Chondrocyte (in vitro differentiated cells): ENCODE measurements around the gene EVI2A. TPM values are rescaled to one million over a fixed set of nuclear protein-coding genes. Genes with fewer than 3 reads are reported as not detected.
A peak's percentile ranks its signal among the peaks of the same experiment; 100 is the strongest.

ENCODE experiments used
- DNase-seq: peaks from one replicate; pipeline ENCODE4 v3.0.0; 2021; ENCODE audit warnings: mixed read lengths, low spot score
- H3K27ac Mint-ChIP-seq: one replicate; pipeline ENCODE4 v1.8.0; 2021; ENCODE audit warnings: mild to moderate bottlenecking, moderate library complexity, mixed read lengths; ENCODE audit not compliant: unreplicated experiment
- H3K27me3 Mint-ChIP-seq: 2 replicates; pipeline ENCODE4 v1.8.0; 2021; ENCODE audit warnings: low read depth, mixed read lengths
- H3K36me3 Mint-ChIP-seq: 2 replicates; pipeline ENCODE4 v1.8.0; 2021; ENCODE audit warnings: low read depth, mixed read lengths
- H3K4me1 Mint-ChIP-seq: 2 replicates; pipeline ENCODE4 v1.8.0; 2021; ENCODE audit warnings: low read depth, mild to moderate bottlenecking, mixed read lengths
- H3K4me3 Mint-ChIP-seq: one replicate; pipeline ENCODE4 v1.8.0; 2021; ENCODE audit warnings: mild to moderate bottlenecking, moderate library complexity, mixed read lengths; ENCODE audit not compliant: unreplicated experiment
- H3K9me3 Mint-ChIP-seq: 2 replicates; pipeline ENCODE4 v1.8.0; 2021; ENCODE audit warnings: low read depth, mixed read lengths
- total RNA-seq: library from RNA; stranded (reverse); gene quantifications from 3 replicates; pipeline ENCODE4 v1.2.1, GENCODE V29; 2021
- TF ChIP-seq, protein P1 (sequence below): fragments of 200-600 bp; sonication (generic); IDR thresholded peaks from 2 replicates; pipeline ENCODE4 v1.5.0; 2021; ENCODE audit warnings: antibody characterized with exemption, mild to moderate bottlenecking, moderate library complexity

EVI2A gene
- total RNA-seq, 1 donor from 2014 or later, result 0.22 TPM

GRCh38 chr17:31328160-31328535, 6.7 kb upstream of the EVI2A start:
- peak overlapping the region; percentile 88 for H3K27ac Mint-ChIP-seq
- peaks cover 23% of the 10 kb centered on the region for H3K4me1 Mint-ChIP-seq

DNA sequence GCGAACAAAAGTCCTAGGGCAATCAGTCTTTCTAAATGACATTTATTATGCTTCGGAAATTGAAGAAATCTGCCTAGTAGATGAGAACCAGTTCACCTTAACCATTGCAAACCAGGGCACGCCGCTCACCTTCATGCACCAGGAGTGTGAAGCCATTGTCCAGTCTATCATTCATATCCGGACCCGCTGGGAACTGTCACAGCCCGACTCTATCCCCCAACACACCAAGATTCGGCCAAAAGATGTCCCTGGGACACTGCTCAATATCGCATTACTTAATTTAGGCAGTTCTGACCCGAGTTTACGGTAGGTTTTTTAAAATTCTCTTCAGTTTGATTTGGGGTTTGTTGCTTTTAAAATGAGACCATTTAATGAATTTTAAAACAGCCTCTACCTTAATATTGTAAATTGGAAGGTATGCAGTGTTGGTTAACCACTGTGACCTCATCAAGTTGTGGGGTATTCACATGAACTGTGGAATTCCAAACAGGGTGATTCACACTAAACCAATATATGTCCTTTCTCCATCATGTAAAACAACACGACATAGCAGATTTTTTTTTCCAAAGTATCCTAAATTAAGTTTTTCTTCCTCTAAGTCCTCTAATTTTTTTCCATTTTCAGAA, 6.2 kb upstream of the EVI2A start:
- TF ChIP-seq, protein P1, sequence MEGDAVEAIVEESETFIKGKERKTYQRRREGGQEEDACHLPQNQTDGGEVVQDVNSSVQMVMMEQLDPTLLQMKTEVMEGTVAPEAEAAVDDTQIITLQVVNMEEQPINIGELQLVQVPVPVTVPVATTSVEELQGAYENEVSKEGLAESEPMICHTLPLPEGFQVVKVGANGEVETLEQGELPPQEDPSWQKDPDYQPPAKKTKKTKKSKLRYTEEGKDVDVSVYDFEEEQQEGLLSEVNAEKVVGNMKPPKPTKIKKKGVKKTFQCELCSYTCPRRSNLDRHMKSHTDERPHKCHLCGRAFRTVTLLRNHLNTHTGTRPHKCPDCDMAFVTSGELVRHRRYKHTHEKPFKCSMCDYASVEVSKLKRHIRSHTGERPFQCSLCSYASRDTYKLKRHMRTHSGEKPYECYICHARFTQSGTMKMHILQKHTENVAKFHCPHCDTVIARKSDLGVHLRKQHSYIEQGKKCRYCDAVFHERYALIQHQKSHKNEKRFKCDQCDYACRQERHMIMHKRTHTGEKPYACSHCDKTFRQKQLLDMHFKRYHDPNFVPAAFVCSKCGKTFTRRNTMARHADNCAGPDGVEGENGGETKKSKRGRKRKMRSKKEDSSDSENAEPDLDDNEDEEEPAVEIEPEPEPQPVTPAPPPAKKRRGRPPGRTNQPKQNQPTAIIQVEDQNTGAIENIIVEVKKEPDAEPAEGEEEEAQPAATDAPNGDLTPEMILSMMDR, result no peak
- H3K27ac Mint-ChIP-seq, result peak overlapping the region; percentile 88
- H3K36me3 Mint-ChIP-seq, result peaks cover 6% of the 10 kb centered on the region
- no peaks in the 10 kb centered on the region for H3K27me3 Mint-ChIP-seq
- H3K9me3 Mint-ChIP-seq, result no peaks in the 10 kb centered on the region
- peaks cover 23% of the 10 kb centered on the region for H3K4me1 Mint-ChIP-seq
- no peak for DNase-seq
- no peak overlapping the region for H3K4me3 Mint-ChIP-seq

More at GRCh38 chr17:31328160-31328535, 6.7 kb upstream of the EVI2A start:
- no peak for DNase-seq
- peaks cover 6% of the 10 kb centered on the region for H3K36me3 Mint-ChIP-seq
- no peak overlapping the region for H3K4me3 Mint-ChIP-seq
- no peaks in the 10 kb centered on the region for H3K27me3 Mint-ChIP-seq
- no peaks in the 10 kb centered on the region for H3K9me3 Mint-ChIP-seq
- TF ChIP-seq, protein P1, result no peak

DNA sequence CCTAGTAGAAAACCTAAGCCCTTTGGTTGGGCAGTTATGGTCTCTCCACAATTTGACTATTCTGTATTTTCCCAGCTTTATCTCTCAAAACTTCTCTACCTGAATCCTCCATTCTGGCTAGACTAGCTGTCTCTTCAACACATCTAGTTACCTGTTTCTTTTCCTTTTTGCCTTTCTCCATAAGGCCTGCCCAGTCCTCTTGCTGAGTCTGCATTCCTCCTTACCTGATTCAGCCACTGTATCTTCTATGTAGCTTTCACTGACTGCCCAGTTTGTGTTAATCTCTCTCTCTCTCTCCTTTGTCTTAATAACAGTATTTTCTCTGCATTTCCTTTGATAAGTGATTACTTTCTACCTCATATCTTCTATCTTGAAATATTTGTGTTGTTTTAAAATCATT, 2.1 kb upstream of the EVI2A start:
- Mint-ChIP-seq H3K36me3 (peaks cover 3% of the 10 kb centered on the region), H3K9me3 (no peaks in the 10 kb centered on the region), H3K4me3 (no peak overlapping the region), H3K4me1 (peaks cover 28% of the 10 kb centered on the region), H3K27ac (no peak overlapping the region), H3K27me3 (no peaks in the 10 kb centered on the region)
- no peak for DNase-seq
- TF ChIP-seq, protein P1, result no peak

DNA sequence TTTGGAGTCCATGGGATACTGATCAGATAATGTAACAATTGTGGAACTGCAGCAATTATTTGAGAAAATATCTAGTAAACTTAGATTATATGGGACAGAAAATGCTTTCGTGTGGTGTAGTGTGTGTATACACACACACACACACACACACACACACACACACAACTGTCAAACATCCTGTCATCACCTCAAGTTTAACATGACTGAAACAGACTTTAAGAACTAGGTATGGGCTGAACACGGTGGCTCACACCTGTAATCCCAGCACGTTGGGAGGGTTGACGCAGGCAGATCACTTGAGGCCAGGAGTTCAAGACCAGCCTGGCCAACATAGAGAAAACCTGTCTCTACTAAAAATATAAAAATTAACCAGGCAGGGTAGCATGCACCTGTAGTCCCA, 544 bp upstream of the EVI2A start:
- no peaks in the 10 kb centered on the region for H3K27me3 Mint-ChIP-seq
- H3K9me3 Mint-ChIP-seq, result no peaks in the 10 kb centered on the region
- TF ChIP-seq, protein P1, result no peak
- H3K4me1 Mint-ChIP-seq, result peaks cover 18% of the 10 kb centered on the region
- peak overlapping the region; percentile 68 for H3K27ac Mint-ChIP-seq
- H3K4me3 Mint-ChIP-seq, result no peak overlapping the region
- H3K36me3 Mint-ChIP-seq, result peaks cover 3% of the 10 kb centered on the region
- DNase-seq, result no peak

GRCh38 chr17:31320791-31321190, 631 bp downstream of the EVI2A start:
- peaks cover 3% of the 10 kb centered on the region for H3K36me3 Mint-ChIP-seq
- H3K27me3 Mint-ChIP-seq, result no peaks in the 10 kb centered on the region
- H3K9me3 Mint-ChIP-seq, result no peaks in the 10 kb centered on the region
- TF ChIP-seq, protein P1, result no peak
- no peak for DNase-seq
- H3K4me1 Mint-ChIP-seq, result peaks cover 18% of the 10 kb centered on the region
- H3K27ac Mint-ChIP-seq, result no peak overlapping the region
- H3K4me3 Mint-ChIP-seq, result no peak overlapping the region
